ENCODE results near the gene RFESD. TPM values are rescaled to one million over a fixed set of nuclear protein-coding genes. Genes with fewer than 3 reads are reported as not detected.

The RFESD gene
- total RNA-seq, 4 donors from 2014 or later, result 0.89 to 2.9 (median 1.6) TPM

GRCh38 chr5:95633671-95634070 is 12.9 kb upstream of the RFESD start:
- no peaks in the 10 kb centered on the region for H3K27me3 ChIP-seq
- no peak overlapping the region for H3K4me3 ChIP-seq
- ATAC-seq (no peak), DNase-seq (no peak)
- TF ChIP-seq CTCF (IDR thresholded peaks at IDR 0.05 in 4 of 5, conservative IDR thresholded peaks at IDR 0.05 in 1 of 5) (no peak), POLR2A (IDR thresholded peaks at IDR 0.05) (no peak)
- H3K9me3 ChIP-seq, result no peaks in the 10 kb centered on the region
- no peaks in the 10 kb centered on the region for H3K4me1 ChIP-seq
- no peaks in the 10 kb centered on the region for H3K36me3 ChIP-seq
- intact Hi-C loops (cut with DNase I; ENCODE audit: low total_unique reads), result no loop called here
- in situ Hi-C loops (cut with MboI; ENCODE audit: low sequenced_read_pairs in 4 of 4), result loop anchor here in 3 of 4 donors (25.0 kb wide), 2 partner anchors 329 to 704 kb away; partner anchors contain the start of gene ELL2 (in 2 of the 3)
- H3K27ac ChIP-seq, result no peak overlapping the region

- TF ChIP-seq CTCF (IDR thresholded peaks at IDR 0.05 in 4 of 5, conservative IDR thresholded peaks at IDR 0.05 in 1 of 5) (no peak), POLR2A (IDR thresholded peaks at IDR 0.05) (no peak)
- H3K27ac ChIP-seq, result no peak overlapping the region
- intact Hi-C loops (cut with DNase I; ENCODE audit: low total_unique reads), result no loop called here
- H3K27me3 ChIP-seq, result no peaks in the 10 kb centered on the region
- DNase-seq (no peak), ATAC-seq (no peak)
- in situ Hi-C loops (cut with MboI; ENCODE audit: low sequenced_read_pairs in 4 of 4), result loop anchor here in 3 of 4 donors (25.0 kb wide), 2 partner anchors 328 to 703 kb away; partner anchors contain the start of gene ELL2 (in 2 of the 3)
- no peaks in the 10 kb centered on the region for H3K36me3 ChIP-seq
- no peaks in the 10 kb centered on the region for H3K9me3 ChIP-seq
- no peak overlapping the region for H3K4me3 ChIP-seq
- no peaks in the 10 kb centered on the region for H3K4me1 ChIP-seq
Observed at GRCh38 chr5:95634081-95634480, 12.5 kb upstream of the RFESD start.

- no peak for ATAC-seq
- no peak for DNase-seq
- Histone ChIP-seq H3K4me1 (peaks cover 4% of the 10 kb centered on the region in 2 donors), H3K27me3 (no peaks in the 10 kb centered on the region), H3K9me3 (no peaks in the 10 kb centered on the region), H3K4me3 (no peak overlapping the region), H3K36me3 (no peaks in the 10 kb centered on the region), H3K27ac (no peak overlapping the region)
- in situ Hi-C loops (cut with MboI; ENCODE audit: low sequenced_read_pairs in 4 of 4) (loop anchor here in 3 of 4 donors (25.0 kb wide), 2 partner anchors 324 to 699 kb away; partner anchors contain the start of gene ELL2 (in 2 of the 3)), intact Hi-C loops (cut with DNase I; ENCODE audit: low total_unique reads) (no loop called here)
- no peak for TF ChIP-seq POLR2A (IDR thresholded peaks at IDR 0.05)
- no peak for TF ChIP-seq CTCF (IDR thresholded peaks at IDR 0.05 in 4 of 5, conservative IDR thresholded peaks at IDR 0.05 in 1 of 5)
Observed at GRCh38 chr5:95638632-95639031, 7.9 kb upstream of the RFESD start.

GRCh38 chr5:95641741-95642220 is 4.8 kb upstream of the RFESD start:
- TF ChIP-seq POLR2A (IDR thresholded peaks at IDR 0.05) (peak in 1 of 2 donors; percentile 49), CTCF (IDR thresholded peaks at IDR 0.05 in 4 of 5, conservative IDR thresholded peaks at IDR 0.05 in 1 of 5) (no peak)
- intact Hi-C loops (cut with DNase I; ENCODE audit: low total_unique reads) (loop anchor here (10.0 kb wide), 1 partner anchor 963 kb away; no protein-coding TSS in a partner anchor), in situ Hi-C loops (cut with MboI; ENCODE audit: low sequenced_read_pairs in 4 of 4) (loop anchor here in 3 of 4 donors (25.0 kb wide), 2 partner anchors 321 to 696 kb away; partner anchors contain the start of gene ELL2 (in 2 of the 3))
- Histone ChIP-seq H3K4me1 (peaks cover 4 to 15% of the 10 kb centered on the region in 2 donors), H3K4me3 (no peak overlapping the region), H3K27me3 (no peaks in the 10 kb centered on the region), H3K27ac (peak overlapping the region; percentile 70 to 99 (median 86)), H3K9me3 (no peaks in the 10 kb centered on the region), H3K36me3 (no peaks in the 10 kb centered on the region)
- ATAC-seq (peak; percentile 50 to 61), DNase-seq (peak; percentile 55 to 67)

Measured in gastrocnemius medialis (tissue), 4 donors.